OCI-LY1 (cell line): ENCODE measurements around the gene GALNT8.

Experiments used
- H2AFZ ChIP-seq: fragments of 200-600 bp; sonication (generic), shearing (Covaris generic); 2 replicates; pipeline ENCODE4 v1.6.0; 2014; ENCODE audit warnings: antibody characterized with exemption, mild to moderate bottlenecking, low read length
- H3F3A ChIP-seq: fragments of 200-600 bp; sonication (generic), shearing (Covaris generic); 2 replicates; pipeline ENCODE4 v1.6.0; 2014; ENCODE audit warnings: mild to moderate bottlenecking, antibody characterized with exemption, low read length, moderate library complexity; ENCODE audit not compliant: insufficient read depth
- H3K27ac ChIP-seq: fragments of 200-600 bp; sonication (generic); 2 replicates; pipeline ENCODE4 v1.5.1; 2014; ENCODE audit warnings: low read length, mixed run types, mild to moderate bottlenecking, low read depth; ENCODE audit not compliant: poor library complexity, severe bottlenecking
- H3K27me3 ChIP-seq: fragments of 200-600 bp; sonication (generic); 2 replicates; pipeline ENCODE4 v1.6.0; 2014; ENCODE audit warnings: antibody characterized with exemption, mild to moderate bottlenecking, low read length, moderate library complexity; ENCODE audit not compliant: insufficient read depth
- H3K36me3 ChIP-seq: fragments of 200-600 bp; sonication (generic); 2 replicates; pipeline ENCODE4 v1.6.1; 2014; ENCODE audit warnings: mild to moderate bottlenecking, antibody characterized with exemption, low read length, moderate library complexity, mixed read lengths; ENCODE audit not compliant: insufficient read depth
- H3K4me1 ChIP-seq: fragments of 200-600 bp; sonication (generic); 2 replicates; pipeline ENCODE4 v1.5.1; 2014; ENCODE audit warnings: mild to moderate bottlenecking, low read length, moderate library complexity; ENCODE audit not compliant: insufficient read depth, severe bottlenecking
- H3K4me2 ChIP-seq: fragments of 200-600 bp; sonication (generic), shearing (Covaris generic); 2 replicates; pipeline ENCODE4 v1.6.1; 2014; ENCODE audit warnings: low read length
- H3K4me3 ChIP-seq: fragments of 200-600 bp; sonication (generic); 2 replicates; pipeline ENCODE4 v1.5.1; 2014; ENCODE audit warnings: low read length, low read depth, mild to moderate bottlenecking, mixed read lengths; ENCODE audit not compliant: poor library complexity, severe bottlenecking
- H3K79me2 ChIP-seq: fragments of 200-600 bp; shearing (Covaris generic); 2 replicates; pipeline ENCODE4 v1.6.1; 2016; ENCODE audit warnings: mixed run types, low read length, mixed read lengths; ENCODE audit not compliant: insufficient read depth
- H3K9ac ChIP-seq: fragments of 200-600 bp; sonication (generic), shearing (Covaris generic); 2 replicates; pipeline ENCODE4 v1.6.1; 2014; ENCODE audit warnings: mild to moderate bottlenecking, low read length, mixed read lengths
- H3K9me2 ChIP-seq: fragments of 200-600 bp; sonication (generic), shearing (Covaris generic); 2 replicates; pipeline ENCODE4 v1.6.1; 2014; ENCODE audit warnings: low read depth, mild to moderate bottlenecking, low read length, mixed read lengths
- H3K9me3 ChIP-seq: fragments of 200-600 bp; shearing (Covaris generic); 2 replicates; pipeline ENCODE4 v1.6.1; 2014; ENCODE audit warnings: low read length, mixed read lengths
- H4K20me1 ChIP-seq: fragments of 200-600 bp; sonication (generic), shearing (Covaris generic); 2 replicates; pipeline ENCODE4 v1.6.0; 2016; ENCODE audit warnings: mild to moderate bottlenecking, low read length; ENCODE audit not compliant: insufficient read depth
- EZH2 ChIP-seq: fragments of 200-600 bp; sonication (generic), shearing (Covaris generic); IDR thresholded peaks from 2 replicates; pipeline ENCODE4 v1.8.0; 2017; ENCODE audit warnings: borderline replicate concordance, mixed run types, mild to moderate bottlenecking, antibody characterized with exemption, low read length, moderate library complexity, mixed read lengths
- TF ChIP-seq, protein P1 (sequence below): fragments of 200-600 bp; sonication (generic), shearing (Covaris generic); IDR thresholded peaks from 2 replicates; pipeline ENCODE4 v1.5.1; 2017; ENCODE audit warnings: mild to moderate bottlenecking, antibody characterized with exemption, low read length, moderate library complexity, mixed read lengths

Gene GALNT8

DNA sequence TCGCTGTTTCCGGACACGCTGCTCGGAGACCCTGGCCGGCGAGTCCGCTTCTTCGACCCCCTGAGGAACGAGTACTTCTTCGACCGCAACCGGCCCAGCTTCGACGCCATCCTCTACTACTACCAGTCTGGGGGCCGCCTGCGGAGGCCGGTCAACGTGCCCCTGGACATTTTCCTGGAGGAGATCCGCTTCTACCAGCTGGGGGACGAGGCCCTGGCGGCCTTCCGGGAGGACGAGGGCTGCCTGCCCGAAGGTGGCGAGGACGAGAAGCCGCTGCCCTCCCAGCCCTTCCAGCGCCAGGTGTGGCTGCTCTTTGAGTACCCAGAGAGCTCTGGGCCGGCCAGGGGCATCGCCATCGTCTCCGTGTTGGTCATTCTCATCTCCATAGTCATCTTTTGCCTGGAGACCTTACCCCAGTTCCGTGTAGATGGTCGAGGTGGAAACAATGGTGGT lies 90.0 kb downstream of the GALNT8 start:
- Histone ChIP-seq H3K9me3 (no peaks in the 10 kb centered on the region), H3K4me2 (no peak overlapping the region), H3K9ac (no peak overlapping the region), H3F3A (no peaks in the 10 kb centered on the region), H3K27me3 (no peaks in the 10 kb centered on the region), H3K4me1 (no peaks in the 10 kb centered on the region), H3K79me2 (no peaks in the 10 kb centered on the region), H3K9me2 (no peaks in the 10 kb centered on the region), H3K27ac (no peak overlapping the region), H2AFZ (no peak overlapping the region), H4K20me1 (no peaks in the 10 kb centered on the region), H3K4me3 (no peak overlapping the region), H3K36me3 (peaks cover 63% of the 10 kb centered on the region)
- TF ChIP-seq, protein P1, sequence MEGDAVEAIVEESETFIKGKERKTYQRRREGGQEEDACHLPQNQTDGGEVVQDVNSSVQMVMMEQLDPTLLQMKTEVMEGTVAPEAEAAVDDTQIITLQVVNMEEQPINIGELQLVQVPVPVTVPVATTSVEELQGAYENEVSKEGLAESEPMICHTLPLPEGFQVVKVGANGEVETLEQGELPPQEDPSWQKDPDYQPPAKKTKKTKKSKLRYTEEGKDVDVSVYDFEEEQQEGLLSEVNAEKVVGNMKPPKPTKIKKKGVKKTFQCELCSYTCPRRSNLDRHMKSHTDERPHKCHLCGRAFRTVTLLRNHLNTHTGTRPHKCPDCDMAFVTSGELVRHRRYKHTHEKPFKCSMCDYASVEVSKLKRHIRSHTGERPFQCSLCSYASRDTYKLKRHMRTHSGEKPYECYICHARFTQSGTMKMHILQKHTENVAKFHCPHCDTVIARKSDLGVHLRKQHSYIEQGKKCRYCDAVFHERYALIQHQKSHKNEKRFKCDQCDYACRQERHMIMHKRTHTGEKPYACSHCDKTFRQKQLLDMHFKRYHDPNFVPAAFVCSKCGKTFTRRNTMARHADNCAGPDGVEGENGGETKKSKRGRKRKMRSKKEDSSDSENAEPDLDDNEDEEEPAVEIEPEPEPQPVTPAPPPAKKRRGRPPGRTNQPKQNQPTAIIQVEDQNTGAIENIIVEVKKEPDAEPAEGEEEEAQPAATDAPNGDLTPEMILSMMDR: no peak
- no peak for TF ChIP-seq EZH2

DNA sequence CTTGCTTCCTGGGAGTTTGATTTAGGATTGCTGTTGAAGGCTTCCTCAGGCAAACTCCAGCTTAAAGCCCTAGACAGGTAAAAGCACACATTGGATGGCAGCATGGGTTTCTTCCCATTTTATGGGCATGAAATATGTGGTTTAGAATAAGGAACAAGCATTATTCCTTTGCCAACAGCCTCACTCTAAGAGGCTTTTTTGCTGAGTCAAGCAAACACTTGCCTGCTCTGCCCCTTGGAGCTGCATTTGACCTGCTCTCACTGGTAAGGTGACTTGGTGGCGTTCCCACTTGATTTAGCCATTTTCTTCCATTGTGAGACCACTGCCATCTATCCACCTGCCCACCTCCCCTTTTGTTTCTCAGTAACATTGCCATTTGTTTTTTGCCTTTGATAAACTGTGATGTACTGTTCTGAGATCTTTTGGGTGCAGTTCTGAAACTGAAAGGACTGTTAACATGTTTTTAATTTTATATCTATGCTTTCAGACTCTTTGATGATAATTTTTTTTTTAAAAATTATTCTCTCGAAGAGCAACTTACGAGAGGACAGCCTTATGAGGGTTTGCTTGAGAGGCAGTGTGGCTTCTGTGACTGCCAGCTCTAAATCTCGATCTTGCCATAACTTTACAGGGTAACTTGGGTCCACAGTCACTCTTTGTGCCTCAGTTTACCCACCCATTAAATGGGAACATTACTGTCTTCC lies 92.6 kb downstream of the GALNT8 start:
- Histone ChIP-seq H3K27me3 (no peaks in the 10 kb centered on the region), H3K9me2 (no peaks in the 10 kb centered on the region), H3K79me2 (no peaks in the 10 kb centered on the region), H3K27ac (no peak overlapping the region), H3K4me3 (no peak overlapping the region), H4K20me1 (no peaks in the 10 kb centered on the region), H3K36me3 (peaks cover 54% of the 10 kb centered on the region), H3K4me1 (peaks cover 18% of the 10 kb centered on the region), H3F3A (no peaks in the 10 kb centered on the region; the same call in 1 of the 2 replicates), H2AFZ (no peak overlapping the region), H3K9me3 (no peaks in the 10 kb centered on the region), H3K9ac (no peak overlapping the region), H3K4me2 (no peak overlapping the region)
- no peak for TF ChIP-seq EZH2
- TF ChIP-seq, protein P1: no peak

DNA sequence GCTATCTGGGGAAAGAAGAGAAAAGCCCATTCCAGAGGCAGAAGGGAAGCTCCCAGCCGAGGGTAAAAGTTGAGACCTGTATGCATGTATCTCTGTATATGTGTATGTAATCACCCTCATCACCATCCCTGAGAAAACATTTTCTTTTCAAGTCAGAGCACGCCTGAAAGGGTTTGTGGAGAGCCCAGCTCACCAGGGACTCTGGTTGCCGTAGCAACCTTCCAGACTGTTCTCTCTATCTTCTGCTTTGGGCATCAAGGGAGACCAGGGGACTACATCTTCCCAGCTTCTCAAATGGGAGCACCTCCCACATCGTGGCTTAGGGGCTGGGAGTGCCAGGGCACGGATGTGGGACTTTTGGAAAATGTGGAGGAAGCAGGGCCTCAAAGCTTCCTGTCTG lies 93.5 kb downstream of the GALNT8 start:
- no peaks in the 10 kb centered on the region; the same call in 1 of the 2 replicates for H3F3A ChIP-seq
- no peaks in the 10 kb centered on the region for H3K9me2 ChIP-seq
- peaks cover 50% of the 10 kb centered on the region for H3K36me3 ChIP-seq
- H3K9me3 ChIP-seq: no peaks in the 10 kb centered on the region
- no peaks in the 10 kb centered on the region for H3K79me2 ChIP-seq
- no peak overlapping the region for H3K27ac ChIP-seq
- no peak overlapping the region for H2AFZ ChIP-seq
- no peaks in the 10 kb centered on the region for H4K20me1 ChIP-seq
- peaks cover 28% of the 10 kb centered on the region for H3K4me1 ChIP-seq
- H3K9ac ChIP-seq: no peak overlapping the region
- no peak overlapping the region for H3K4me3 ChIP-seq
- H3K4me2 ChIP-seq: no peak overlapping the region
- no peaks in the 10 kb centered on the region for H3K27me3 ChIP-seq
- TF ChIP-seq, protein P1: no peak
- no peak for TF ChIP-seq EZH2
